SU-DHL-6 (cell line): Measurements from ENCODE around the gene TMEM220.

ENCODE experiments used
- EZH2phosphoT487 ChIP-seq: fragments of 200-600 bp; sonication (generic), shearing (Covaris generic); conservative IDR thresholded peaks from 2 replicates; pipeline ENCODE4 v1.6.1; 2018; ENCODE audit warnings: mild to moderate bottlenecking, antibody characterized with exemption, low read length, moderate library complexity, mixed read lengths
- TF ChIP-seq, protein P1 (sequence below): fragments of 200-600 bp; sonication (generic); IDR thresholded peaks from one replicate; pipeline ENCODE4 v1.5.1; 2017; ENCODE audit warnings: antibody characterized with exemption, mild to moderate bottlenecking, low read length, moderate library complexity; ENCODE audit not compliant: insufficient read depth, poor library complexity, severe bottlenecking

DNA sequence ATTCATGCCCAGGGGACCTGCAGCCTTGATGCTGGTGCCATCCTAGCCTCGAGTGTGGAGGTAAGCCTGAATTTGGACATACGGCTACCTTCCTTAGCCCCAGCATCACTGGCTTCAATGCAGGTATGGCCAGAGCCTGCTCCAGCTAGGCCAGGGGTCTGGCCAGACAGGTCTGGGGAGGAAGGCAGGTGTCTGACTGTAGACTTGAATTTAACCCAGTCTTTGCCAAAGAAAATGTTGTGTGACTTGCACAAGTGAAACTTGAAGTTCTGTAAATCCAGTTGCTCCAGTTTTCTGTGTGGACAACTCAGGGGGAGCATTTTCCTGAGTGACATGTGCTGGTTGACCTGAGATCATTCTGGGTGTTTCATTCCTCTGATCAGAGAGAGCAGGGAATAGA is 41.3 kb upstream of the TMEM220 start:
- TF ChIP-seq, protein P1, sequence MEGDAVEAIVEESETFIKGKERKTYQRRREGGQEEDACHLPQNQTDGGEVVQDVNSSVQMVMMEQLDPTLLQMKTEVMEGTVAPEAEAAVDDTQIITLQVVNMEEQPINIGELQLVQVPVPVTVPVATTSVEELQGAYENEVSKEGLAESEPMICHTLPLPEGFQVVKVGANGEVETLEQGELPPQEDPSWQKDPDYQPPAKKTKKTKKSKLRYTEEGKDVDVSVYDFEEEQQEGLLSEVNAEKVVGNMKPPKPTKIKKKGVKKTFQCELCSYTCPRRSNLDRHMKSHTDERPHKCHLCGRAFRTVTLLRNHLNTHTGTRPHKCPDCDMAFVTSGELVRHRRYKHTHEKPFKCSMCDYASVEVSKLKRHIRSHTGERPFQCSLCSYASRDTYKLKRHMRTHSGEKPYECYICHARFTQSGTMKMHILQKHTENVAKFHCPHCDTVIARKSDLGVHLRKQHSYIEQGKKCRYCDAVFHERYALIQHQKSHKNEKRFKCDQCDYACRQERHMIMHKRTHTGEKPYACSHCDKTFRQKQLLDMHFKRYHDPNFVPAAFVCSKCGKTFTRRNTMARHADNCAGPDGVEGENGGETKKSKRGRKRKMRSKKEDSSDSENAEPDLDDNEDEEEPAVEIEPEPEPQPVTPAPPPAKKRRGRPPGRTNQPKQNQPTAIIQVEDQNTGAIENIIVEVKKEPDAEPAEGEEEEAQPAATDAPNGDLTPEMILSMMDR = no peak
- TF ChIP-seq EZH2phosphoT487 = no peak
